Rectal smooth muscle tissue (tissue), 1 donor: ENCODE results near the gene NTRK3.

Experiments
- H3K27ac ChIP-seq: one replicate; pipeline ENCODE4 v1.7.0; 2013; ENCODE audit warnings: low read depth, low read length, inconsistent platforms
- H3K27me3 ChIP-seq: one replicate; pipeline ENCODE4 v1.7.0; 2013; ENCODE audit warnings: low read length; ENCODE audit not compliant: control insufficient read depth, insufficient read depth
- H3K36me3 ChIP-seq: one replicate; pipeline ENCODE4 v1.7.0; 2013; ENCODE audit warnings: low read length; ENCODE audit not compliant: control insufficient read depth, insufficient read depth
- H3K4me1 ChIP-seq: one replicate; pipeline ENCODE4 v1.7.0; 2013; ENCODE audit warnings: low read length; ENCODE audit not compliant: control insufficient read depth, insufficient read depth
- H3K4me3 ChIP-seq: one replicate; pipeline ENCODE4 v1.7.0; 2013; ENCODE audit warnings: low read length
- H3K9ac ChIP-seq: one replicate; pipeline ENCODE4 v1.7.0; 2013; ENCODE audit warnings: low read length

NTRK3 gene

DNA sequence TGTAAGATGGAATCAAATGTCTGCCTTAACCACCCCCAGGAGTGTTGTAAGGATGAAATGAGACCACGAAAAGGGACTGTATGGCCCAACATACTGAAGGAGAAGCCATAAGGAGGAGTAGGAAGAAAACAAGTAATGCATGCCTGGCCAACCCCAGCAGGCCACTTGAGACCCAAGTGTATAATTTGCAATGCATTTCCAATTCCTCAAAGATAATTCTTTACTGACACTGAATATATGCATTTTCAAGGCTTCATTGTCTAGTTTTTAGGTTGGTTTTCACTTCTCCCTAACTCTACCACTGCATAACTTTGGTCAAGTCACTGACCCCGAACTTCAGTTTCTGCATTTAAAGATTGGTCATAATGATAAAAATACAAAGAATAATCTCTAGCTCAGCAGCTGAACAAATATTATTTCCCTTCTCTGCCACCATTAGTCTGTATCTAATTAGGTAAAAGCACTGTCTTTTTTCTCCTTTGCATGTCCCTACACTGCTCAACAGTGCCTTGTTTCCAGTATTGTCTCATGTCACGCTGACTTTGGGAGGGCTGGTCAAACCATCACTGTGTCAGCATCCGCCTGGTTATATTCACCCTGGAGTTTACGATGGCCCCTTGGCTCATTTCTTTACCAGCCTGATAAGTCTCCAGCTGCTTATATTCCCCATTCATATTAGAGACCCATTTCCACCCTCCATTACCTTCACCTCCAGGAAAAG, 378.6 kb downstream of the NTRK3 start:
- H3K36me3 ChIP-seq = no peaks in the 10 kb centered on the region
- H3K4me1 ChIP-seq = no peaks in the 10 kb centered on the region
- H3K9ac ChIP-seq = no peak overlapping the region
- no peaks in the 10 kb centered on the region for H3K27me3 ChIP-seq
- no peak overlapping the region for H3K4me3 ChIP-seq
- H3K27ac ChIP-seq = no peak overlapping the region

- H3K9ac ChIP-seq = no peak overlapping the region
- no peaks in the 10 kb centered on the region for H3K4me1 ChIP-seq
- H3K4me3 ChIP-seq = no peak overlapping the region
- no peak overlapping the region for H3K27ac ChIP-seq
- no peaks in the 10 kb centered on the region for H3K27me3 ChIP-seq
- no peaks in the 10 kb centered on the region for H3K36me3 ChIP-seq
Measured at GRCh38 chr15:87877114-87877810, 379.3 kb downstream of the NTRK3 start.

GRCh38 chr15:87874896-87875711, 381.4 kb downstream of the NTRK3 start:
- H3K27ac ChIP-seq = no peak overlapping the region
- H3K4me3 ChIP-seq = no peak overlapping the region
- H3K9ac ChIP-seq = no peak overlapping the region

DNA sequence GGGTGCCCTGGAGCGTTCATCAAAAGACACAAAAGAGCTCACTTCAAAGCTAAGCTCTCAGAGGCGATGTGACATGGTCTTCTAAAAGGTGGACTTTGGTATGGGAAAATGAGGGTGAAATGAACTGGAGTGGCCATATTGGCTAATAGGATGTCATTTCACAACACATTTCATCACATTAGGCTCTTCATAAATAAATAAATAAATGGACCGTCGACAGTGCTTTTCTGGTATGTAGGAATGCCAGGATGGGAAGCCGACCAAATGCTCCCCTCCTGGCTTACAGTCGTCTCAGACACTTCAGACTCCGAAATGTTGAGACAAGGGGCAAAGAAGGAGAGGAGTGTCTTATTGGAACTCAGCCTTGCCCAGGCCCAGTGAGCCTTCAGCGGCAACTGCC, 383.0 kb downstream of the NTRK3 start:
- Histone ChIP-seq H3K36me3 (no peaks in the 10 kb centered on the region), H3K4me3 (no peak overlapping the region), H3K9ac (no peak overlapping the region), H3K4me1 (no peaks in the 10 kb centered on the region), H3K27me3 (no peaks in the 10 kb centered on the region), H3K27ac (no peak overlapping the region)

More at GRCh38 chr15:87874896-87875711, 381.4 kb downstream of the NTRK3 start:
- Histone ChIP-seq H3K36me3 (no peaks in the 10 kb centered on the region), H3K27me3 (no peaks in the 10 kb centered on the region), H3K4me1 (no peaks in the 10 kb centered on the region)

GRCh38 chr15:87871731-87872320, 384.7 kb downstream of the NTRK3 start:
- Histone ChIP-seq H3K27ac (no peak overlapping the region), H3K4me3 (no peak overlapping the region), H3K9ac (no peak overlapping the region), H3K4me1 (no peaks in the 10 kb centered on the region), H3K36me3 (no peaks in the 10 kb centered on the region), H3K27me3 (no peaks in the 10 kb centered on the region)

- no peak overlapping the region for H3K27ac ChIP-seq
Measured at GRCh38 chr15:87871258-87871681, 385.3 kb downstream of the NTRK3 start.

GRCh38 chr15:87866961-87867360, 389.6 kb downstream of the NTRK3 start:
- H3K4me3 ChIP-seq = no peak overlapping the region
- H3K4me1 ChIP-seq = no peaks in the 10 kb centered on the region
- H3K27ac ChIP-seq = no peak overlapping the region
- no peak overlapping the region for H3K9ac ChIP-seq
- H3K36me3 ChIP-seq = no peaks in the 10 kb centered on the region
- no peaks in the 10 kb centered on the region for H3K27me3 ChIP-seq

More at GRCh38 chr15:87871258-87871681, 385.3 kb downstream of the NTRK3 start:
- Histone ChIP-seq H3K4me1 (no peaks in the 10 kb centered on the region), H3K4me3 (no peak overlapping the region), H3K27me3 (no peaks in the 10 kb centered on the region), H3K9ac (no peak overlapping the region), H3K36me3 (no peaks in the 10 kb centered on the region)

DNA sequence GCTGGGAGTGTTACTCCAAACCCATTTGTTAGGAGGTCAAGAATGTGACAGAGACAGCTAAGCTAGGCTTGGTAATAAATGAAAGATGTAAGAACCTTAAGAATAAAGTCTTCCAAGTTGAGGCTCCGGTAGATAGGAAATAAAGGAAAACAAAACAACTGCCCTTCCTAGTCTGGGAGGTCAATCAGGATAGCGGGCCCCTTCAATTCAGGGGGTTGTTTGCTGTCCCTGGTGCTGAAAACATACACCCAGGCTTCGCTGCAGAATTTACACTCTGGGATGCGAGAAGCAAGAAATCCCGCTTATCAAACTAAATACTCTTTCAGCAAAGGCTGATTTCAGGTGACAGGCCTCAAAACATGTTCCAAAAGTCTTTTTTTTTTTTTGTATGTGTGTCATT, 393.4 kb downstream of the NTRK3 start:
- no peaks in the 10 kb centered on the region for H3K27me3 ChIP-seq
- no peak overlapping the region for H3K27ac ChIP-seq
- no peaks in the 10 kb centered on the region for H3K36me3 ChIP-seq

DNA sequence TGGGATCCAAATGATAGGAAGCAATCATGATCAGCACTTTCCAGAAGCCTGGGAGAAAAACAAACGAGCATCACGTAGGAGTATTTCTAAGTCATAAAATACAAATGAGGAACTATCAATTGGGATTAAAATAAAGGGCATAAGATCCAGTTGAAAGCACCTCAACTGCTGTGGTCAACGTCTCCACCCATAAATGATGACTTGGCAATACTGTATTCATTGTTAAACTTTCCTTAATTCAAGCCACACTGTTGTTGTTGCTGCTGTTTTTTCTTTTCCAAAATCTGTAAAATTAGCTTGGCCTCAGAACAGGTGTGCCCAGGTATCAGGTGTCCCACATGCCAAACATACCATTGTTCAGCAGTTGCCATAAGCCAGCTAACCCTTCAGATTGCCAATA, 395.8 kb downstream of the NTRK3 start:
- Histone ChIP-seq H3K27me3 (no peaks in the 10 kb centered on the region), H3K4me1 (no peaks in the 10 kb centered on the region), H3K4me3 (no peak overlapping the region), H3K27ac (no peak overlapping the region), H3K36me3 (no peaks in the 10 kb centered on the region), H3K9ac (no peak overlapping the region)

More for the DNA sequence above, 393.4 kb downstream of the NTRK3 start:
- Histone ChIP-seq H3K4me1 (no peaks in the 10 kb centered on the region), H3K4me3 (no peak overlapping the region), H3K9ac (no peak overlapping the region)

DNA sequence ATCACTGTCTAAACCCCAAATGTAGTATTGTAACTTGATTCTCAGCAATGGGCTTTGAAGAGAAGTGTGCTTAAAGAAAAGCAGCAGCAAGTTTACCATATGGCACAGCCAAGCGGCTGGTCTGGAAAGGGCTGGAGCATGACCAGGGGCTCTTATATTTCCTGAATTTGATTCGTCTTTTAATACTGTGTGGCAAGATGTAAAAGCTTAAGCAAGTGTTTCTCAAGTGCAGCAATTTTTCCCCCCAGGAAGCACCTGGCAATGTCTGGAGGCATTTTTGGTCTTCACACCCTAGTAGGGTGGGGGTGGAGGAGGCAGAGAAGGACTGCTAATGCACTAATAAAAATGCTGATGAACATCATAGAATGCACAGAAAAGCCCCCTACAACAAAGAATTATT, 397.9 kb downstream of the NTRK3 start:
- Histone ChIP-seq H3K4me3 (no peak overlapping the region), H3K36me3 (no peaks in the 10 kb centered on the region), H3K27me3 (no peaks in the 10 kb centered on the region), H3K27ac (no peak overlapping the region), H3K9ac (no peak overlapping the region), H3K4me1 (no peaks in the 10 kb centered on the region)

GRCh38 chr15:87851497-87851896, 405.0 kb downstream of the NTRK3 start:
- Histone ChIP-seq H3K27ac (no peak overlapping the region), H3K36me3 (no peaks in the 10 kb centered on the region), H3K4me3 (no peak overlapping the region), H3K4me1 (no peaks in the 10 kb centered on the region), H3K9ac (no peak overlapping the region), H3K27me3 (no peaks in the 10 kb centered on the region)

GRCh38 chr15:87850916-87851315, 405.6 kb downstream of the NTRK3 start:
- Histone ChIP-seq H3K9ac (no peak overlapping the region), H3K27ac (no peak overlapping the region), H3K27me3 (no peaks in the 10 kb centered on the region), H3K36me3 (no peaks in the 10 kb centered on the region), H3K4me1 (no peaks in the 10 kb centered on the region), H3K4me3 (no peak overlapping the region)
